HG03135 (cell line): Measurements from ENCODE around the gene NXPE3.

Source experiments
- ATAC-seq: cut with Tn5 transposase; IDR thresholded peaks from one replicate; pipeline ENCODE4 v1.9.1; 2021; ENCODE audit warnings: mild to moderate bottlenecking, moderate library complexity; ENCODE audit not compliant: unreplicated experiment

The NXPE3 gene

DNA sequence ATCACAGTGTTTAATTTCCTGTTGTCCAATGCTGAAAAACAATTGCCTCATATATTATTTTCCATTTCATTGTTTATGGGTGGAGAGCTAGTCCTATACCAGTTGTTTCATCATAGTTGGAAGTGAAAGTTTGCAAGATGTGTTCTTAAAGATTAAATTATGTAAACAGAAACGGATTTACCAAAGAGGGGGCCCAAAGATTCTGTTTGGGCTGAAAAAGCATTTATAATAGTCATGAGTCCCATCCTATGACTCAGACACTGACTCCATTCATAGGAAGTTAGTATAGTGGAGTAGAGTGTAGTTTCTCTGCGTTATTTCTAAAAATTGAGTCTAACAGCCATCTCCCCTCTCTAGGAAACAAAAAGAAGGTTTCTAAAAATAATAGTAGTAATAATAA lies 94.6 kb downstream of the NXPE3 start:
- ATAC-seq: no peak

DNA sequence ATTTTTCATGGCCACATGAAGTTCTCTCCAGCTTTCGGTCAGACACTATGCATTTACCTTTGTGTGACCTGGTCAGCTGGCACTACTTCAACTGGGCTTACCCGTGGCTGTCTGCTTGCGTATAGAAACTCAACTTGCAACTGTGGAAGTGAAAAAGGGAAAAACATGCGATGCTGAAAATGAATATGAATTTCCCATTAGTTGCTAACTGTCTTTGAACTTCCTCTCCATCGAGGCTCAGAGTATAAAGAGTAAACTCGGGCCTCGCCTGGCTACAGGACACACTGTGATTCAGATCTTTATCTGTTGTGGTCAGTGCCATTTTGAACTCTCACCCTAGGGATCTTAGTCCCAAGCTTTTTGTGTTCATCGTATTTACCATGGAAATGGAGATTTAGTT lies 97.1 kb downstream of the NXPE3 start:
- no peak for ATAC-seq
